Stimulated activated CD8-positive, alpha-beta memory T cell treated with anti-CD3 and anti-CD28 coated beads, Interleukin-2, amount 100 ng/mL, for 48 hours (primary cell): ENCODE data around the gene SENP3.
A peak's percentile ranks its signal among the peaks of the same experiment; 100 is the strongest.

ENCODE experiments used
- DNase-seq, 2 donors: peaks; one replicate each; pipeline ENCODE4 v3.0.0-alpha.2; 2020; ENCODE audit warnings: low read depth in 2 of 2

The SENP3 gene

GRCh38 chr17:7561589-7562207 lies at the start of gene SENP3:
SENP3 (plus strand) TSS chr17:7561919; CDS start chr17:7563077, 1,158 bp downstream.
- peak; percentile 86 to 90 for DNase-seq

GRCh38 chr17:7512105-7512504 lies 49.6 kb upstream of the SENP3 start:
- DNase-seq: no peak

- DNase-seq: no peak
Observed at GRCh38 chr17:7512824-7513540, 48.7 kb upstream of the SENP3 start.

GRCh38 chr17:7513850-7514419 lies 47.8 kb upstream of the SENP3 start:
- DNase-seq: no peak

- no peak for DNase-seq
Observed at GRCh38 chr17:7515911-7516610, 45.7 kb upstream of the SENP3 start.

GRCh38 chr17:7523033-7523432 lies 38.7 kb upstream of the SENP3 start:
- peak; percentile 14 to 31 for DNase-seq

- DNase-seq: no peak
Observed at GRCh38 chr17:7528842-7529241, 32.9 kb upstream of the SENP3 start.

GRCh38 chr17:7530023-7530900 lies 31.5 kb upstream of the SENP3 start:
- DNase-seq: no peak

- no peak for DNase-seq
Observed at GRCh38 chr17:7538050-7538449, 23.7 kb upstream of the SENP3 start.

- no peak for DNase-seq
Observed at GRCh38 chr17:7538891-7539545, 22.7 kb upstream of the SENP3 start.

- no peak for DNase-seq
Observed at GRCh38 chr17:7541074-7541621, 20.6 kb upstream of the SENP3 start.

GRCh38 chr17:7544911-7545310 lies 16.8 kb upstream of the SENP3 start:
- no peak for DNase-seq

GRCh38 chr17:7548585-7549400 lies 12.9 kb upstream of the SENP3 start, which contains the start of gene TNFSF12:
TNFSF12 (plus strand) TSS chr17:7549058; CDS start chr17:7549154, 96 bp downstream.
- DNase-seq: peak; percentile 37 to 41

GRCh38 chr17:7549401-7550055 lies 12.2 kb upstream of the SENP3 start:
- DNase-seq: peak in 1 of 2 donors; percentile 18

- no peak for DNase-seq
Observed at GRCh38 chr17:7550344-7550743, 11.4 kb upstream of the SENP3 start.

- DNase-seq: no peak
Observed at GRCh38 chr17:7551396-7551795, 10.3 kb upstream of the SENP3 start.

- no peak for DNase-seq
Observed at GRCh38 chr17:7552621-7553051, 9.1 kb upstream of the SENP3 start.

GRCh38 chr17:7553356-7553755 lies 8.4 kb upstream of the SENP3 start:
- no peak for DNase-seq

- DNase-seq: no peak
Observed at GRCh38 chr17:7555320-7555948, 6.3 kb upstream of the SENP3 start.
